Measurements from ENCODE around the gene DOC2A.

Gene DOC2A

GRCh38 chr16:30010844-30011713 is at the start of gene DOC2A:
TSS of gene DOC2A (minus strand) at chr16:30011027. CDS start at chr16:30010222, 805 bp downstream.
- Histone ChIP-seq H3K9ac (ENCODE audit: low read length) (no peak within 1 kb of the TSS), H3K4me3 (ENCODE audit: low read length) (no peak within 1 kb of the TSS), H3K36me3 (ENCODE audit: control insufficient read depth, insufficient read depth, low read length, severe bottlenecking) (no peaks in the 10 kb centered on the region), H3K9me3 (ENCODE audit: control insufficient read depth, low read length) (no peaks in the 10 kb centered on the region), H3K27me3 (replicated peaks; ENCODE audit: control insufficient read depth, insufficient read depth, low read length) (peaks cover 24% of the 10 kb centered on the region), H3K4me1 (ENCODE audit: control insufficient read depth, insufficient read depth, low read length) (peaks cover 9% of the 10 kb centered on the region)
- peak; percentile 43 for DNase-seq (ENCODE audit: low read depth)

GRCh38 chr16:30060346-30060745 is 49.5 kb upstream of the DOC2A start:
- Histone ChIP-seq H3K9me3 (ENCODE audit: control insufficient read depth, low read length) (no peaks in the 10 kb centered on the region), H3K36me3 (ENCODE audit: control insufficient read depth, insufficient read depth, low read length, severe bottlenecking) (no peaks in the 10 kb centered on the region), H3K4me1 (ENCODE audit: control insufficient read depth, insufficient read depth, low read length) (peaks cover 28% of the 10 kb centered on the region), H3K9ac (ENCODE audit: low read length) (no peak overlapping the region), H3K27me3 (replicated peaks; ENCODE audit: control insufficient read depth, insufficient read depth, low read length) (no peaks in the 10 kb centered on the region), H3K4me3 (ENCODE audit: low read length) (no peak overlapping the region)
- DNase-seq (ENCODE audit: low read depth) = no peak

- Histone ChIP-seq H3K27me3 (replicated peaks; ENCODE audit: control insufficient read depth, insufficient read depth, low read length) (no peaks in the 10 kb centered on the region), H3K9ac (ENCODE audit: low read length) (no peak overlapping the region), H3K36me3 (ENCODE audit: control insufficient read depth, insufficient read depth, low read length, severe bottlenecking) (no peaks in the 10 kb centered on the region), H3K9me3 (ENCODE audit: control insufficient read depth, low read length) (no peaks in the 10 kb centered on the region), H3K4me3 (ENCODE audit: low read length) (no peak overlapping the region), H3K4me1 (ENCODE audit: control insufficient read depth, insufficient read depth, low read length) (peaks cover 7% of the 10 kb centered on the region)
- DNase-seq (ENCODE audit: low read depth) = no peak
Measured at GRCh38 chr16:30054959-30055553, 44.2 kb upstream of the DOC2A start.

- no peaks in the 10 kb centered on the region for H3K9me3 ChIP-seq (ENCODE audit: control insufficient read depth, low read length)
- peak overlapping the region; percentile 26 for H3K4me3 ChIP-seq (ENCODE audit: low read length)
- no peak overlapping the region for H3K9ac ChIP-seq (ENCODE audit: low read length)
- no peaks in the 10 kb centered on the region for H3K36me3 ChIP-seq (ENCODE audit: control insufficient read depth, insufficient read depth, low read length, severe bottlenecking)
- no peak for DNase-seq (ENCODE audit: low read depth)
- no peaks in the 10 kb centered on the region for H3K27me3 ChIP-seq (replicated peaks; ENCODE audit: control insufficient read depth, insufficient read depth, low read length)
- peaks cover 5% of the 10 kb centered on the region for H3K4me1 ChIP-seq (ENCODE audit: control insufficient read depth, insufficient read depth, low read length)
Measured at GRCh38 chr16:30054451-30054850, 43.6 kb upstream of the DOC2A start.

- Histone ChIP-seq H3K4me3 (ENCODE audit: low read length) (peak overlapping the region; percentile 88), H3K36me3 (ENCODE audit: control insufficient read depth, insufficient read depth, low read length, severe bottlenecking) (no peaks in the 10 kb centered on the region), H3K9ac (ENCODE audit: low read length) (peak overlapping the region; percentile 83), H3K4me1 (ENCODE audit: control insufficient read depth, insufficient read depth, low read length) (peaks cover 5% of the 10 kb centered on the region), H3K9me3 (ENCODE audit: control insufficient read depth, low read length) (no peaks in the 10 kb centered on the region), H3K27me3 (replicated peaks; ENCODE audit: control insufficient read depth, insufficient read depth, low read length) (no peaks in the 10 kb centered on the region)
- peak; percentile 67 for DNase-seq (ENCODE audit: low read depth)
Measured at GRCh38 chr16:30053376-30054015, 42.7 kb upstream of the DOC2A start.

GRCh38 chr16:30052671-30053372 is 42.0 kb upstream of the DOC2A start:
- H3K27me3 ChIP-seq (replicated peaks; ENCODE audit: control insufficient read depth, insufficient read depth, low read length) = no peaks in the 10 kb centered on the region
- peak overlapping the region; percentile 88 for H3K4me3 ChIP-seq (ENCODE audit: low read length)
- H3K36me3 ChIP-seq (ENCODE audit: control insufficient read depth, insufficient read depth, low read length, severe bottlenecking) = no peaks in the 10 kb centered on the region
- peak overlapping the region; percentile 83 for H3K9ac ChIP-seq (ENCODE audit: low read length)
- peaks cover 5% of the 10 kb centered on the region for H3K4me1 ChIP-seq (ENCODE audit: control insufficient read depth, insufficient read depth, low read length)
- H3K9me3 ChIP-seq (ENCODE audit: control insufficient read depth, low read length) = no peaks in the 10 kb centered on the region
- DNase-seq (ENCODE audit: low read depth) = peak; percentile 94

- H3K27me3 ChIP-seq (replicated peaks; ENCODE audit: control insufficient read depth, insufficient read depth, low read length) = no peaks in the 10 kb centered on the region
- no peak overlapping the region for H3K9ac ChIP-seq (ENCODE audit: low read length)
- no peaks in the 10 kb centered on the region for H3K36me3 ChIP-seq (ENCODE audit: control insufficient read depth, insufficient read depth, low read length, severe bottlenecking)
- no peak for DNase-seq (ENCODE audit: low read depth)
- H3K4me1 ChIP-seq (ENCODE audit: control insufficient read depth, insufficient read depth, low read length) = peaks cover 5% of the 10 kb centered on the region
- H3K9me3 ChIP-seq (ENCODE audit: control insufficient read depth, low read length) = no peaks in the 10 kb centered on the region
- no peak overlapping the region for H3K4me3 ChIP-seq (ENCODE audit: low read length)
Measured at GRCh38 chr16:30051518-30051917, 40.7 kb upstream of the DOC2A start.

- Histone ChIP-seq H3K9me3 (ENCODE audit: control insufficient read depth, low read length) (no peaks in the 10 kb centered on the region), H3K36me3 (ENCODE audit: control insufficient read depth, insufficient read depth, low read length, severe bottlenecking) (no peaks in the 10 kb centered on the region), H3K4me3 (ENCODE audit: low read length) (no peak overlapping the region), H3K27me3 (replicated peaks; ENCODE audit: control insufficient read depth, insufficient read depth, low read length) (no peaks in the 10 kb centered on the region), H3K9ac (ENCODE audit: low read length) (no peak overlapping the region), H3K4me1 (ENCODE audit: control insufficient read depth, insufficient read depth, low read length) (peaks cover 5% of the 10 kb centered on the region)
- DNase-seq (ENCODE audit: low read depth) = no peak
Measured at GRCh38 chr16:30049871-30050270, 39.0 kb upstream of the DOC2A start.

GRCh38 chr16:30046588-30046987 is 35.8 kb upstream of the DOC2A start:
- Histone ChIP-seq H3K36me3 (ENCODE audit: control insufficient read depth, insufficient read depth, low read length, severe bottlenecking) (no peaks in the 10 kb centered on the region), H3K4me1 (ENCODE audit: control insufficient read depth, insufficient read depth, low read length) (no peaks in the 10 kb centered on the region), H3K27me3 (replicated peaks; ENCODE audit: control insufficient read depth, insufficient read depth, low read length) (no peaks in the 10 kb centered on the region), H3K4me3 (ENCODE audit: low read length) (no peak overlapping the region), H3K9ac (ENCODE audit: low read length) (no peak overlapping the region), H3K9me3 (ENCODE audit: control insufficient read depth, low read length) (no peaks in the 10 kb centered on the region)
- DNase-seq (ENCODE audit: low read depth) = no peak

- H3K36me3 ChIP-seq (ENCODE audit: control insufficient read depth, insufficient read depth, low read length, severe bottlenecking) = no peaks in the 10 kb centered on the region
- H3K4me3 ChIP-seq (ENCODE audit: low read length) = no peak overlapping the region
- H3K9ac ChIP-seq (ENCODE audit: low read length) = no peak overlapping the region
- H3K27me3 ChIP-seq (replicated peaks; ENCODE audit: control insufficient read depth, insufficient read depth, low read length) = no peaks in the 10 kb centered on the region
- no peaks in the 10 kb centered on the region for H3K4me1 ChIP-seq (ENCODE audit: control insufficient read depth, insufficient read depth, low read length)
- H3K9me3 ChIP-seq (ENCODE audit: control insufficient read depth, low read length) = no peaks in the 10 kb centered on the region
- no peak for DNase-seq (ENCODE audit: low read depth)
Measured at GRCh38 chr16:30046178-30046577, 35.4 kb upstream of the DOC2A start.

GRCh38 chr16:30041841-30042240 is 31.0 kb upstream of the DOC2A start:
- peak; percentile 77 for DNase-seq (ENCODE audit: low read depth)
- Histone ChIP-seq H3K9ac (ENCODE audit: low read length) (no peak overlapping the region), H3K4me1 (ENCODE audit: control insufficient read depth, insufficient read depth, low read length) (no peaks in the 10 kb centered on the region), H3K27me3 (replicated peaks; ENCODE audit: control insufficient read depth, insufficient read depth, low read length) (no peaks in the 10 kb centered on the region), H3K4me3 (ENCODE audit: low read length) (no peak overlapping the region), H3K36me3 (ENCODE audit: control insufficient read depth, insufficient read depth, low read length, severe bottlenecking) (no peaks in the 10 kb centered on the region), H3K9me3 (ENCODE audit: control insufficient read depth, low read length) (no peaks in the 10 kb centered on the region)

All from adipocyte (in vitro differentiated cells).